Stimulated activated naive CD4-positive, alpha-beta T cell treated with Interleukin-2 at 50 U/mL for 16 hours (primary cell): ENCODE results near the gene PANX2.
"Not testable (repeated sequence)": the region's sequence is repeated elsewhere in the genome, so short reads cannot be mapped to it uniquely, and the experiment has no call there.

Experiments
- DNase-seq: peaks from one replicate; lab custom pipeline; 2025; lab: John Stamatoyannopoulos, UW

PANX2 gene

GRCh38 chr22:50199251-50199721, 28.8 kb downstream of the PANX2 start:
- DNase-seq = no peak

- no peak for DNase-seq
Observed at GRCh38 chr22:50199829-50200460, 29.4 kb downstream of the PANX2 start.

GRCh38 chr22:50200461-50201190, 30.1 kb downstream of the PANX2 start, which contains the start of gene SELENOO:
Gene SELENOO (plus strand): TSS chr22:50201011. CDS start chr22:50201037, 26 bp downstream.
- DNase-seq = peak; percentile 94

- DNase-seq = no peak
Observed at GRCh38 chr22:50201191-50202129, 30.9 kb downstream of the PANX2 start.

- no peak for DNase-seq
Observed at GRCh38 chr22:50202130-50202666, 31.7 kb downstream of the PANX2 start.

DNA sequence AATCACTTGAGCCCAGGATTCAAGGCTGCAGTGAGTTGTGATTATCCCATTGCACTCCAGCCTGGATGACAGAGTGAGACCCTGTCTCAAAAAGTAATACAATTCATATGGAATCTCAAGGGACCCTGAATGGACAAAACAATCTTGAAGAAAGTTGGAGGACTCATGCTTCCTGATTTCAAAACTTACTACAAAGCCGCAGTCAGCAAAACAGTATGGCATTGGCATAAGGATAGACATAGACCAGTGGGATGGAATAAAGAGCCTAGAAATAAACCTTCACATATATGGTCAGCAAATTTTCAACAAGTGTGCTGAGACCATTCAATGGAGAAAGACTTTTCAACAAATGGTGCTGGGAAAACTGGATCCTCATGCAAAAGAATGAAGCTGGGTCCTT, 32.8 kb downstream of the PANX2 start:
- DNase-seq = no peak

DNA sequence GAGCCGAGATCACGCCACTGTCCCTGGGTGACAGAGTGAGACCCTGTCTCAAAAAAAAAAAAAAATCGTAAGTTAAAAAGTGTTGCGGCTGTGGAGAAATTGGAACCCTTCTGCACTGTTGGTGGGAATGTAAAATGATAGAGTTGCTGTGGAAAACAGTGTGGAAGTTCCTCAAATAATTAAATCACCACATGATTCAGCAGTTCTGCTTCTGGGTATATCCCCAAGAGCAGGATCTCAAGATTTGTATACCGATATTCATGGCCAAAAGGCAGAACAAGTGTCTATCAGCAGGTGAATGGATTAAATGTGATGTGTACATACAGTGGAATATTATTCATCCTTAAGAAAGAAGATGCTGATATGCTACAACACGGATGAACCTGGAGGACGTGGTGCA, 34.0 kb downstream of the PANX2 start:
- no peak for DNase-seq

DNA sequence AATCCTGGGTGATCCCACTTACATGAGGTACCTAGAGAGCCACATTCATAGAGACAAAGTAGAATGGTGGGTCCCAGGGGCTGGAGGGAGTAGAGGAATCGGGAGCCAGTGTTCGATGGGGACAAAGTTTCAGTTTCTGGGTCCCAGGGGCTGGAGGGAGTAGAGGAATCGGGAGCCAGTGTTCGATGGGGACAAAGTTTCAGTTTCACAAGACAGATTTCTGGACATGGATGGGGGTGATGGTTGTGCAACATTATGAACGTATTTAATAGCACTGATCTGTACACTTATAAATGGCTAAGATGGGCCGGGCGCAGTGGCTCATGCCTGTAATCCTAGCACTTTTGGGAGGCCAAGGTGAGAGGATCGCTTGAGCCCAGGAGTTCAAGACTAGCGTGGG, 34.5 kb downstream of the PANX2 start:
- not testable (repeated sequence) for DNase-seq

DNA sequence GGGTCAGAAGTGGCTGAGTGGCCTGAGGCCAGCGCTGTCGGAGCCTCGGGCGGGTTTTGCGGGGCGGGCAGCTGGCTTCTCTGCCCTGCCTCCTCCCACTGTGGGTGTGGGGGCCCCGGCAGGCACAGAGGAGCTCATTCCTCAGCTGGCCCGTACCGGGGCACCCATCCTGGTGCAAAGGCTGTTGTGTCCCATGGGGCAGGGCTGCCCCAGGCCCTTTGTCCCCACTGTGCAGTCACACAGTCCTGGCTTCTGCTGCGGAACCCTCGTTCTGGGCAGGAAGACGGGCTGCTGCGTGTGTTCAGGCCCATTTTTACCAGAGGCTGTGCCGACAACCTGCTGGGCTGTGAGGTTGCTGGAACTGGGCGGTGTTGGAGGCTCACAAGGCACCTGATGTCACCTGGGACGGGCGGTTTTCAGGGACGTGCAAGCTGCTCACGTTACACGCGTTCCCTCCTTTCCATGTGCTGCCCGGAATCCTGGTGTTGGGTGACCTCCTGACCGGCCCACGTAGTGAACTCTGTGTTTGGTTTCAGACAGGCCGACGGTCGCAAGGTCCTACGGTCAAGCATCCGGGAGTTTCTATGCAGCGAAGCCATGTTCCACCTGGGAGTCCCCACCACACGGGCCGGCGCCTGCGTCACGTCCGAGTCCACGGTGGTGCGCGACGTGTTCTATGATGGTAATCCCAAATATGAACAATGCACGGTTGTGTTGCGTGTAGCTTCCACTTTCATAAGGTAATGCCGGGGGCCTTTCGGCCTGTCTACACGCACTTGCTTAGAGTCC, 35.4 kb downstream of the PANX2 start:
- no peak for DNase-seq

DNA sequence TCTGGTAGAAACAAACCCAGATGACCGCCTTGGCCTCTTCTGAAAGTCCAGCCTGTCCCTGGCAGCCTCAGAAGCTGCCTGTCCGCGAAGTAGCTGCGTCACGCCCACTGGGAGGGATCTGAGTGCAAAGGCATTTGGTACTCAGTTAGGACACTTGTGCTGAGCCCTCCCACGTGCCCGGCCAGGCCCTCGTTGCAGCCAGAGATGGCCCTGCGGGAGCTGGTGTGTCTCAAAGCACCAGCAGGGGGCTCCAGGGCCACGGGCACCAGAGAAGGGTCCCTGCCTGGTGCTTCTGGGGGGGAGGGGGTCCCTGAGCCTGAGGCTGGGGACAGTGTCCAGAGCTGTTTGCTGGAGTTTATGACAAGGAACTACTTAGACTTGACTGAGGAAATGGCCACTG, 36.1 kb downstream of the PANX2 start:
- no peak for DNase-seq

DNA sequence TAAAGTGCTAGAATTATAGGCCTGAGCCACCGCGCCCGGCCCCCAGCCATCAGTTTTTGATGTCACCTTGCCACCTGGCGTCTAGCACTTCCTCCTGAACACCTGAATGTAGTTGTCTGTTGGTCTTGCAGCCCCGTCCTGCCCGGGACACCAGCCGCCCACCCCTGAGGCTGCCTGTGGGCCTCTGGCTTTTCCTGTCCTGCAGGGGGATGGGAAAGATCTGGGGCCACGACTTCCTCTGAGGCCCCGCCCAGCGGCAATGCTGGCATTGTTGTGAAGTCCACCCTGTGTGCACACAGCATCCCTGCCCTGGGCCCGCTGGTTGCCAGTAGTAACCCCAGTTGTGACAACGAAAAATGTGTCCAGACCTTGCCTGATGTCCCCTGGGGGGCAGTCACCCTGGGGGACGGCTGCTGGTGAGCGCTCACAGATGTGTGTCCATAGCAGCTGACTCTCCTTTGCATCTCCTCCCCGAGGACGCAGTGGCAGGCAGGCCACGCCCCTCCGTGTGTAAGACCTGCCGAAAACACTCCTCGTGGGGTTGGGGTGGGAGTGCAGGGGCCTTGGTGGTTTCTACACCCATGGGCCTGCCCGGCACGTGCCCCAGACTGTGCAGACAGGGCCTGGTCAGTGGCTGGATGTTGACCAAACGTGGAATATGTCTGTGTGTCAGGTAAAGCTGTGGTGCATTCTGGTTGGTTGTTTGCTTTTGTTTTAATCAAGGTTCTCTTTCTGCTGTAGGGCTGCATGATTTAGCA, 37.0 kb downstream of the PANX2 start:
- no peak for DNase-seq

DNA sequence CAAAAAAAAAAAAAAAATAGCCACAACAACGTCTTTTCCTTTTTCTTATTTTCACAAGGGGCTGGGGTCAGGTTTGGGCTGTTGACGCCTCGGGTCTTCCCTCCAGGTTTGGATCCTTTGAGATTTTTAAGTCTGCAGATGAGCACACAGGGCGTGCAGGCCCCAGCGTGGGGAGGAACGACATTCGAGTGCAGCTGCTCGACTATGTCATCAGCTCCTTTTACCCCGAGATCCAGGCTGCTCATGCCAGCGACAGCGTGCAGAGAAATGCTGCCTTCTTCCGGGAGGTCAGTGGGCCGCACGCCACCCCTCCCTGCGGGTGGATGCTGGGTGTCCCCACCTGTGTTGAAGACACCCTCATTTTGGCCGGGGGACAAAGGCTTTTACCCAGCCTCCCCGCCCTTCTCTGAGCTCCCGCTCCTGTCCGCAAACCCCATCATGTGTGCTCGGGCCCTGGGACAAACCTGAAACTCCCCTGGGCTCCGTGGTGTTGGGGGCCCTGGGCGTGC, 38.0 kb downstream of the PANX2 start:
- DNase-seq = no peak

- DNase-seq = no peak
Observed at GRCh38 chr22:50208939-50209892, 38.7 kb downstream of the PANX2 start.

GRCh38 chr22:50209893-50210292, 39.4 kb downstream of the PANX2 start:
- peak; percentile 52 for DNase-seq

DNA sequence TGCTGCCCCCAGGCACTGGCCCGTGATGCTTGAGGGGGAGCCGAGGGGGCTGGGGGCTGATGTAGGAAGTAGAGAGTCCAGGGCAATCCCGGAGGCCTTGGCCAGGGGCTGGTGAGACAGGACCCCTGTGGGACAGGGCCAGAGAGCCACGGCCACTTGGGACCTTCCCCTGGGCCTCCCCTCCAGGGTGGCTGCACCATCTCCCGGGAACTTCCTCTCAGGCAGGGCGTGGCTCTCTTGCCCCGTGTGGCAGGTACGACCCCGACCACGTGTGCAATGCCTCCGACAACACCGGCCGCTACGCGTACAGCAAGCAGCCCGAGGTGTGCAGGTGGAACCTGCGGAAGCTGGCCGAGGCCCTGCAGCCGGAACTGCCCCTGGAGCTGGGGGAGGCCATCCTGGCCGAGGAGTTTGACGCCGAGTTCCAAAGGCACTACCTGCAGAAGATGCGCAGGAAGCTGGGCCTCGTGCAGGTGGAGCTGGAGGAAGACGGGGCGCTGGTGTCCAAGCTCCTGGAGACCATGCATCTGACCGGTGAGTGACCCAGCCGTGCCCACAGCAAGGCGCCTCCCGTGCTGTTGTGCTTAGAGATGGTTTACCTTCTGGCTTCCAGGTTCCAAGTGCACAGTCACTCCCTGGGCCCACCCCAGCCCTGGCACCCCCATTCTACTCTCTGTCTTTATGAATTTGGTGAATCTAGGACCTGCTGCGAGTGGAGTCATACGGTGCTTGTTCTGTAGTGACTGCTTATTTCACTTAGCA, 40.0 kb downstream of the PANX2 start:
- no peak for DNase-seq

- no peak for DNase-seq
Observed at GRCh38 chr22:50211147-50211546, 40.6 kb downstream of the PANX2 start.

DNA sequence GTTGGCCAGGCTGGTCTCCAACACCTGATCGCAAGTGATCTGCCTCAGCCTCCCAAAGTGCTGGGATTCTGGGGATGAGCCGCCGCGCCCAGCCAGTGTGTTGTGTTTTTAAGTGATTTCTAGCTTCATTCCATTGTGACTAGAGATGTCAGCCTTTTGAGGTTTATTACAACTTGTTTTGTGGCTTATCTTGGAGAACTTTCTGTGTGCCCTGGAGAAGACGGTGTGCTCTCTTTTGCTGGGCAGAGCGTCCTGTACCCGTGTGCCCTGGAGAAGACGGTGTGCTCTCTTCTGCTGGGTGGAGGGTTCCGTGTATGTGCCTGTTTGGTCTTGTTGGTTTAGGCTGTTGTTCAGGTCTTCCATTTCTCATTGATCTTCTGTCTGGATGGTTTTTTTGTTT, 42.7 kb downstream of the PANX2 start:
- no peak for DNase-seq

- no peak for DNase-seq
Observed at GRCh38 chr22:50215297-50216054, 44.9 kb downstream of the PANX2 start.
